ENCODE data around the gene CBFA2T2.
"Not testable (repeated sequence)": the region's sequence is repeated elsewhere in the genome, so short reads cannot be mapped to it uniquely, and the experiment has no call there.

CBFA2T2 gene

GRCh38 chr20:33526769-33527168 is 36.9 kb downstream of the CBFA2T2 start:
- in situ Hi-C loops (cut with HindIII; ENCODE audit: low sequenced_read_pairs) = no loop called here
- no peak for DNase-seq (ENCODE audit: low read depth)
- TF ChIP-seq, protein P1, sequence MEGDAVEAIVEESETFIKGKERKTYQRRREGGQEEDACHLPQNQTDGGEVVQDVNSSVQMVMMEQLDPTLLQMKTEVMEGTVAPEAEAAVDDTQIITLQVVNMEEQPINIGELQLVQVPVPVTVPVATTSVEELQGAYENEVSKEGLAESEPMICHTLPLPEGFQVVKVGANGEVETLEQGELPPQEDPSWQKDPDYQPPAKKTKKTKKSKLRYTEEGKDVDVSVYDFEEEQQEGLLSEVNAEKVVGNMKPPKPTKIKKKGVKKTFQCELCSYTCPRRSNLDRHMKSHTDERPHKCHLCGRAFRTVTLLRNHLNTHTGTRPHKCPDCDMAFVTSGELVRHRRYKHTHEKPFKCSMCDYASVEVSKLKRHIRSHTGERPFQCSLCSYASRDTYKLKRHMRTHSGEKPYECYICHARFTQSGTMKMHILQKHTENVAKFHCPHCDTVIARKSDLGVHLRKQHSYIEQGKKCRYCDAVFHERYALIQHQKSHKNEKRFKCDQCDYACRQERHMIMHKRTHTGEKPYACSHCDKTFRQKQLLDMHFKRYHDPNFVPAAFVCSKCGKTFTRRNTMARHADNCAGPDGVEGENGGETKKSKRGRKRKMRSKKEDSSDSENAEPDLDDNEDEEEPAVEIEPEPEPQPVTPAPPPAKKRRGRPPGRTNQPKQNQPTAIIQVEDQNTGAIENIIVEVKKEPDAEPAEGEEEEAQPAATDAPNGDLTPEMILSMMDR (IDR thresholded peaks at IDR 0.05; ENCODE audit: low read depth, low read length, missing control alignments) = no peak
- no peak overlapping the region for H3K4me3 ChIP-seq (ENCODE audit: low read depth, low read length)

- H3K4me3 ChIP-seq (ENCODE audit: low read depth, low read length) = no peak overlapping the region
- DNase-seq (ENCODE audit: low read depth) = peak; percentile 42
- in situ Hi-C loops (cut with HindIII; ENCODE audit: low sequenced_read_pairs) = no loop called here
Measured at GRCh38 chr20:33531047-33531877, 41.4 kb downstream of the CBFA2T2 start.

GRCh38 chr20:33531885-33532284 is 42.0 kb downstream of the CBFA2T2 start:
- in situ Hi-C loops (cut with HindIII; ENCODE audit: low sequenced_read_pairs) = no loop called here
- no peak overlapping the region for H3K4me3 ChIP-seq (ENCODE audit: low read depth, low read length)
- TF ChIP-seq, protein P1 (IDR thresholded peaks at IDR 0.05; ENCODE audit: low read depth, low read length, missing control alignments) = no peak
- DNase-seq (ENCODE audit: low read depth) = no peak

More at GRCh38 chr20:33531047-33531877, 41.4 kb downstream of the CBFA2T2 start:
- TF ChIP-seq, protein P1 (IDR thresholded peaks at IDR 0.05; ENCODE audit: low read depth, low read length, missing control alignments) = no peak

DNA sequence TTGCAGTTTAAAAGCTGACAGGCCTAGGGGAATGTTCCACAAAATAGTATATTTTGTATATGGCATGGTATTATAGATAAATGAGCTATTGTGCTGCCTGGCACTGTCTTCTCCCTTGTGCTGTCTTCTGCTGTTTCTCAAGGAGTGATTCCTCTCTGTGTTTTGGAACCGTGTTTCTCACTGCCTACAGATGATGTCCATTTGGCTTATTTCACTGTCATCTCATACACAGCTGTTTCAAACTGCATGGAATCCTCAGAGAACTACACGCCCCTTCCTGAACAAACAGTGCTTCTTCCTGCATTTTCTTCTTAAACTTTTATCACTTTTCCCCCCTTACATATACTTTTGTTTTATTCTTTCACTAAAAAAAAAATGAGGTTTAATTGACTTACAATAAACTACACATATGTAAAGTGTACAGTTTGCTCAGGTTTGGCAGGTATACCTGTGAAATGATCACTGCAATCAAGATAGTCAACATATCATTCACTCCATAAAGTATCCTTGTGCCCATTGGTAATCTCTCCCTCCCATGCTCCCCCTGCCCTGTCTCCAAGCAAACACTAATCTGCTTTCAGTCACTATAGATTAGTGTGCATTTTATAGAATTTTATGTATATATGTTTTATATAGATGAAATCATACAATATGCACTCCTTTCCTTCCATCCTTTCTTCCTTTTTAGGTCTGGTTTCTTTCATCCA is 43.0 kb downstream of the CBFA2T2 start:
- no peak overlapping the region for H3K4me3 ChIP-seq (ENCODE audit: low read depth, low read length)
- in situ Hi-C loops (cut with HindIII; ENCODE audit: low sequenced_read_pairs) = no loop called here
- TF ChIP-seq, protein P1 (IDR thresholded peaks at IDR 0.05; ENCODE audit: low read depth, low read length, missing control alignments) = no peak
- DNase-seq (ENCODE audit: low read depth) = no peak

DNA sequence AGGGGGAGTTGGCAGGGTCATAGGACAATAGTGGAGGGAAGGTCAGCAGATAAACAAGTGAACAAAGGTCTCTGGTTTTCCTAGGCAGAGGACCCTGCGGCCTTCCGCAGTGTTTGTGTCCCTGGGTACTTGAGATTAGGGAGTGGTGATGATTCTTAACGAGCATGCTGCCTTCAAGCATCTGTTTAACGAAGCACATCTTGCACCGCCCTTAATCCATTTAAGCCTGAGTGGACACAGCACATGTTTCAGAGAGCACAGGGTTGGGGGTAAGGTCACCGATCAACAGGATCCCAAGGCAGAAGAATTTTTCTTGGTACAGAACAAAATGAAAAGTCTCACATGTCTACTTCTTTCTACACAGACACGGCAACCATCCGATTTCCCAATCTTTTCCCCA is 45.8 kb downstream of the CBFA2T2 start:
- in situ Hi-C loops (cut with HindIII; ENCODE audit: low sequenced_read_pairs) = not testable (repeated sequence)

DNA sequence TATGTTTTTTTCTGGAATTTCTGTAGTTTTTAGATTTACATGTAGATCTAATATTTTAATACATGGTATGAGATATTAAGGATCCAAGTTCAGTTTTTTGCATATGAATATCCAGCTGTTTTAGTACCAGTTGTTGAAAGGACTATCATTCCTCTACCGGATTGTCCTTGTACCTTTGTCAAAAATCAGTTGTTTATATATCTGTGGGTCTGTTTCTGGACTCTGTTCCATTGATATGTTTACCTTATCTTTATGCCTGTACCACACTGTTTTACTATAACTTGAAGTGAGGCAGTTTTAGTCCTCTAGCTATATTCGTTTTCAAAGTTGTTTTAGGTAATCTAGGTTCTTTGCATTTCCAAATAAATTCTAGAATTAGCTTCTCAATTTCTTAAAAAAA is 47.7 kb downstream of the CBFA2T2 start:
- in situ Hi-C loops (cut with HindIII; ENCODE audit: low sequenced_read_pairs) = no loop called here
- TF ChIP-seq, protein P1 (IDR thresholded peaks at IDR 0.05; ENCODE audit: low read depth, low read length, missing control alignments) = no peak
- no peak overlapping the region for H3K4me3 ChIP-seq (ENCODE audit: low read depth, low read length)
- no peak for DNase-seq (ENCODE audit: low read depth)

More for the DNA sequence above, 45.8 kb downstream of the CBFA2T2 start:
- DNase-seq (ENCODE audit: low read depth); H3K4me3 ChIP-seq (ENCODE audit: low read depth, low read length): not testable (repeated sequence)

DNA sequence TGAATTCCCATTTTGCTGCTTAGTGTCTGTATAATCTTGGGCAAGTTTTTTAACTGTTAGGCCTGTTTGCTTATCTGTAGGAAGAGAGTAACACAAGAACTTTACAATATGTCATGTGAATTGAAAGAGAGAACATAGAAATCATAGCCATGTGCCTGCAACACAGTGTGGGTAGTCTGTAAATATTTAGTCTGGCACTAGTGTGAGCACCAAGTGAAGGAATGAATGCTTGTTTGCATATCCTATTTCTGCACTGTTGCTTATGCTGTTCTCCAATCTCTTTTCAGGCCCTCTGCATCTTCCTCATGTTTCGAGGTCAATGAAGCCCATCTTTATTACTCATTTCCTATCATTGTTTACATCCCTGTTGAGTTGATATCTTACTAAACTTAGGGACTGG is 49.2 kb downstream of the CBFA2T2 start:
- TF ChIP-seq, protein P1 (IDR thresholded peaks at IDR 0.05; ENCODE audit: low read depth, low read length, missing control alignments) = no peak
- no peak for DNase-seq (ENCODE audit: low read depth)
- no peak overlapping the region for H3K4me3 ChIP-seq (ENCODE audit: low read depth, low read length)
- in situ Hi-C loops (cut with HindIII; ENCODE audit: low sequenced_read_pairs) = no loop called here
